ENCODE data around the gene KLHL5.

DNA sequence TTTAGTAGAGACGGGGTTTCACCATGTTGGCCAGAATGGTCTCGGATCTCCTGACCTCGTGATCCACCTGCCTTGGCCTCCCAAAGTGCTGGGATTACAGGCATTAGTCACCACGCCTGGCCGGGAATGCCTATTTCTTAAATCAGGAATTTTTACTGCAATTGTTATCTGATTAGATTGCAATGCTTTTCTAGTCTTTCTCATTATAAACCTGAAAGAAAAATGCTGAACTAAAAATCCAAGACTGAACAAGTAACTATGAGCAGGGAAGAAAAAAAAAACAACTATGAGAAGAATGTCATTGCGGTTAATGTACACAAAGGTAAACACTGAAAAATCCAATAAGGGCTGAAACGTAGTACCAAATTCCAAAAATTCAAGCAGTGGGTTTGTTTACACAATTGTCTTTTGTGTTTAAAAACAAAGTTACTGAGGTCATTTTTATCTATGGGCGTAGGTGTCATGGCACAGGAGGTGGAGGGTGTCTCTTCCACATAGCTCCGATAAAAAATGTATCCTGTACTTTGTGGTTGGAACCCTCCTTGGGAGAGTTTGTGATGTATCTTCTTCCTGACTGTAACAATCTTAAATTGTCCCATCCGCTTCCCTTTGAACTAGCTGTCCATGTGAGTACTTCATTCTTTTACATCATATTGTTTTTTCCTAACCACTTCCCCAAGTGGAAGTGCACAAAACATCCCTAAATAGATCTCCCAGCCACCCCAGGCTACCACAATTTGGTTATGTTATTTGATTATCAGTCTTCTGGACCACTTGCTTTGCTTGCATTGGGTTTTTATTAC is 18.8 kb upstream of the KLHL5 start:
- TF ChIP-seq, protein P1, sequence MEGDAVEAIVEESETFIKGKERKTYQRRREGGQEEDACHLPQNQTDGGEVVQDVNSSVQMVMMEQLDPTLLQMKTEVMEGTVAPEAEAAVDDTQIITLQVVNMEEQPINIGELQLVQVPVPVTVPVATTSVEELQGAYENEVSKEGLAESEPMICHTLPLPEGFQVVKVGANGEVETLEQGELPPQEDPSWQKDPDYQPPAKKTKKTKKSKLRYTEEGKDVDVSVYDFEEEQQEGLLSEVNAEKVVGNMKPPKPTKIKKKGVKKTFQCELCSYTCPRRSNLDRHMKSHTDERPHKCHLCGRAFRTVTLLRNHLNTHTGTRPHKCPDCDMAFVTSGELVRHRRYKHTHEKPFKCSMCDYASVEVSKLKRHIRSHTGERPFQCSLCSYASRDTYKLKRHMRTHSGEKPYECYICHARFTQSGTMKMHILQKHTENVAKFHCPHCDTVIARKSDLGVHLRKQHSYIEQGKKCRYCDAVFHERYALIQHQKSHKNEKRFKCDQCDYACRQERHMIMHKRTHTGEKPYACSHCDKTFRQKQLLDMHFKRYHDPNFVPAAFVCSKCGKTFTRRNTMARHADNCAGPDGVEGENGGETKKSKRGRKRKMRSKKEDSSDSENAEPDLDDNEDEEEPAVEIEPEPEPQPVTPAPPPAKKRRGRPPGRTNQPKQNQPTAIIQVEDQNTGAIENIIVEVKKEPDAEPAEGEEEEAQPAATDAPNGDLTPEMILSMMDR (IDR thresholded peaks at IDR 0.05; ENCODE audit: poor library complexity, severe bottlenecking), result no peak
- TF ChIP-seq POLR2AphosphoS5 (IDR thresholded peaks at IDR 0.05), result no peak
- no peak for TF ChIP-seq EZH2 (IDR thresholded peaks at IDR 0.05; ENCODE audit: borderline replicate concordance, insufficient read depth, low read length, poor library complexity, severe bottlenecking)
- no peak for TF ChIP-seq EP300 (conservative IDR thresholded peaks at IDR 0.05; ENCODE audit: poor library complexity, severe bottlenecking)
- no peak for TF ChIP-seq MXI1 (conservative IDR thresholded peaks at IDR 0.05; ENCODE audit: poor library complexity, severe bottlenecking)
- no peak for TF ChIP-seq TAF1 (IDR thresholded peaks at IDR 0.05; ENCODE audit: low read depth)
- TF ChIP-seq SMC3 (conservative IDR thresholded peaks at IDR 0.05; ENCODE audit: poor library complexity), result no peak

Data from neural cell (in vitro differentiated cells).